MM.1S (cell line): ENCODE results near the gene FBXW11.

ENCODE experiments used
- CTCF ChIP-seq: fragments of 300-600 bp; sonication (generic); IDR thresholded peaks from 2 replicates; pipeline ENCODE4 v1.5.1; 2016; ENCODE audit warnings: antibody characterized with exemption, low read length, mixed read lengths
- EZH2phosphoT487 ChIP-seq: fragments of 300-600 bp; sonication (generic); IDR thresholded peaks from 2 replicates; pipeline ENCODE4 v1.6.1; 2018; ENCODE audit warnings: antibody characterized with exemption, low read length

GRCh38 chr5:171872666-171873065, 133.8 kb downstream of the FBXW11 start:
- TF ChIP-seq CTCF, result no peak
- TF ChIP-seq EZH2phosphoT487, result no peak
